GM21526 (cell line): ENCODE measurements around the gene SLC25A1.

Experiments used
- ATAC-seq: cut with Tn5 transposase; IDR thresholded peaks from one replicate; pipeline ENCODE4 v1.9.1; 2021; ENCODE audit warnings: moderate library complexity; ENCODE audit not compliant: unreplicated experiment, low FRiP score

The SLC25A1 gene

DNA sequence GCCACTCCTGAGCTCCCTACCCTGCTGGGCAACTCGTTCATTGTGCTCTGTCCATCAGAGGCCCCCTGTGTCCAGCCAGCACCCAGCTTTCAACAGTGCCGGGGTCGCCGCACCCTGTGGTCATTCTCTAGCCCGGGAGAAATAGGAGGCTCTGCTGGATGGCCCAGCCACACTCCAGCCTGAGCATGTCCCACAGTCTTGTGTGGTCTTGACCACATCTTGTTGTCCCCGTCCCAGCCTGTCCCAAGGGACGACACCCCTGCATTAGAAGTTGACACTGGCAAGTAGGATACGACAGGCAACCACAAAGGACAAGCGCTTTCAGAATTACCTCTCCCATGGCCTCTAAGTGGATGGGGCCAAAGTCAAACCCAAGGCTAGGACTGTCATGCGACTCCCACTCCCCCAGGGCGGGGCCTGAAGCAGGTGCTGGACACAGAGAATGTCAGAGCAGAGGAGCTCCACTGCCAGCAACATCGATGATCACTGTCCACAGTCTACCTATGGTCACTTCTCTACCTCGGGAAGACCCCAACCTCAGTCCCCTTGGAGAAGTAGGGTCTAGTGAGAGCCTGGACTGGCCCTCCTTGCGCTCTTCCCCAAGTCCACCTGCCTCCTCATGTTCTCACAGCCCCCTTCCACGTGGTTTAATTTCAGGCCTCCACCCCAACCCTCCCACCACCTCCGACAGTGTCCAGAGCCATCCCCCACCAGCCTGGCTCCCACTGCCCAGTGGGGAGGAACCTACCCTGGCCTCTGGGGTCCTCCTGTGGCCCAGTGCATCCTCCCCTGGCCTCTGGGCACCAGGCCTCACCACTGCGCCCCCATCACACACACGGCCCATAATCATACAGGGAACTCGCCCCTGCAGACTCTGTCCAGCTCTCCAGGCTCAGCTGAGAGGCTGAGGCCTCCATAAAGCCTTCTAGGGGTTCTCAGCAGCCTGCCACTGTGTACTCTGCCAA lies 51.9 kb downstream of the SLC25A1 start:
- no peak for ATAC-seq
